ENCODE data around the gene TMEM220.

DNA sequence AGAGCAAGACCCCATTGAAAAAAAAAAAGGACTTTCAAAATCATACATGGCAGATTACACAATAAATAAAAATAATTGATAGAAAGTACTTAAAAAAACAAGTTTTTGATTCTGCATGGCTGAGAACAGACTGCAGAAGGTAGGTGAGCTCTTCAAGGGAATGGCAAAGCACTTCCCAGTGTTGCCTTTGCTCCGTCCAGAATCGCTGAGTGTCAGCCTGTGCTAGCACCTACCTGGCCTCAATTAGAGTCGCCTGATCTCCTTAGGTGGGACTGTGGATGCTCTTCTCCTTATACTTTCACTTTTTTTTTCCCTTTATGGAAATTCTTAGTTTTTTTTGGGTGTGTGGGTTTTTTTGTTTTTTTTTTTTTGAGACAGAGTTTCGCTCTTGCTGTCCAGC, 6.0 kb upstream of the TMEM220 start:
- TF ChIP-seq CBX2 (IDR thresholded peaks at IDR 0.05; ENCODE audit: insufficient read depth, low read length, poor library complexity, severe bottlenecking) (no peak), SNRNP70 (optimal IDR thresholded peaks at IDR 0.05; ENCODE audit: low read depth, low read length) (no peak), BCOR (IDR thresholded peaks at IDR 0.05) (no peak), HNRNPL (IDR thresholded peaks at IDR 0.05; ENCODE audit: low read depth, low read length) (no peak), KDM1A (IDR thresholded peaks at IDR 0.05) (no peak), CREB1 (IDR thresholded peaks at IDR 0.05) (no peak), CREB1 (CRISPR knock-in tag; IDR thresholded peaks at IDR 0.05) (no peak), NR3C1 (CRISPR knock-in tag; IDR thresholded peaks at IDR 0.05) (no peak), HNRNPUL1 (IDR thresholded peaks at IDR 0.05; ENCODE audit: low read length) (no peak), SNIP1 (IDR thresholded peaks at IDR 0.05; ENCODE audit: low read depth) (no peak), ZNF398 (CRISPR knock-in tag; IDR thresholded peaks at IDR 0.05) (no peak), CTCF (IDR thresholded peaks at IDR 0.05 in 2 of 3, conservative IDR thresholded peaks at IDR 0.05 in 1 of 3; ENCODE audit: insufficient read depth in 2 of 3, low read depth in 1 of 3, low read length in 3 of 3) (no peak), POLR2AphosphoS5 (IDR thresholded peaks at IDR 0.05; ENCODE audit: control insufficient read depth, insufficient read depth, low read depth, low read length) (no peak)
- TF ChIP-seq, protein P1, sequence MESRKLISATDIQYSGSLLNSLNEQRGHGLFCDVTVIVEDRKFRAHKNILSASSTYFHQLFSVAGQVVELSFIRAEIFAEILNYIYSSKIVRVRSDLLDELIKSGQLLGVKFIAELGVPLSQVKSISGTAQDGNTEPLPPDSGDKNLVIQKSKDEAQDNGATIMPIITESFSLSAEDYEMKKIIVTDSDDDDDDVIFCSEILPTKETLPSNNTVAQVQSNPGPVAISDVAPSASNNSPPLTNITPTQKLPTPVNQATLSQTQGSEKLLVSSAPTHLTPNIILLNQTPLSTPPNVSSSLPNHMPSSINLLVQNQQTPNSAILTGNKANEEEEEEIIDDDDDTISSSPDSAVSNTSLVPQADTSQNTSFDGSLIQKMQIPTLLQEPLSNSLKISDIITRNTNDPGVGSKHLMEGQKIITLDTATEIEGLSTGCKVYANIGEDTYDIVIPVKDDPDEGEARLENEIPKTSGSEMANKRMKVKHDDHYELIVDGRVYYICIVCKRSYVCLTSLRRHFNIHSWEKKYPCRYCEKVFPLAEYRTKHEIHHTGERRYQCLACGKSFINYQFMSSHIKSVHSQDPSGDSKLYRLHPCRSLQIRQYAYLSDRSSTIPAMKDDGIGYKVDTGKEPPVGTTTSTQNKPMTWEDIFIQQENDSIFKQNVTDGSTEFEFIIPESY (CRISPR knock-in tag; IDR thresholded peaks at IDR 0.05), result no peak
- TF ChIP-seq, protein P2, sequence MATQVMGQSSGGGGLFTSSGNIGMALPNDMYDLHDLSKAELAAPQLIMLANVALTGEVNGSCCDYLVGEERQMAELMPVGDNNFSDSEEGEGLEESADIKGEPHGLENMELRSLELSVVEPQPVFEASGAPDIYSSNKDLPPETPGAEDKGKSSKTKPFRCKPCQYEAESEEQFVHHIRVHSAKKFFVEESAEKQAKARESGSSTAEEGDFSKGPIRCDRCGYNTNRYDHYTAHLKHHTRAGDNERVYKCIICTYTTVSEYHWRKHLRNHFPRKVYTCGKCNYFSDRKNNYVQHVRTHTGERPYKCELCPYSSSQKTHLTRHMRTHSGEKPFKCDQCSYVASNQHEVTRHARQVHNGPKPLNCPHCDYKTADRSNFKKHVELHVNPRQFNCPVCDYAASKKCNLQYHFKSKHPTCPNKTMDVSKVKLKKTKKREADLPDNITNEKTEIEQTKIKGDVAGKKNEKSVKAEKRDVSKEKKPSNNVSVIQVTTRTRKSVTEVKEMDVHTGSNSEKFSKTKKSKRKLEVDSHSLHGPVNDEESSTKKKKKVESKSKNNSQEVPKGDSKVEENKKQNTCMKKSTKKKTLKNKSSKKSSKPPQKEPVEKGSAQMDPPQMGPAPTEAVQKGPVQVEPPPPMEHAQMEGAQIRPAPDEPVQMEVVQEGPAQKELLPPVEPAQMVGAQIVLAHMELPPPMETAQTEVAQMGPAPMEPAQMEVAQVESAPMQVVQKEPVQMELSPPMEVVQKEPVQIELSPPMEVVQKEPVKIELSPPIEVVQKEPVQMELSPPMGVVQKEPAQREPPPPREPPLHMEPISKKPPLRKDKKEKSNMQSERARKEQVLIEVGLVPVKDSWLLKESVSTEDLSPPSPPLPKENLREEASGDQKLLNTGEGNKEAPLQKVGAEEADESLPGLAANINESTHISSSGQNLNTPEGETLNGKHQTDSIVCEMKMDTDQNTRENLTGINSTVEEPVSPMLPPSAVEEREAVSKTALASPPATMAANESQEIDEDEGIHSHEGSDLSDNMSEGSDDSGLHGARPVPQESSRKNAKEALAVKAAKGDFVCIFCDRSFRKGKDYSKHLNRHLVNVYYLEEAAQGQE (IDR thresholded peaks at IDR 0.05; ENCODE audit: borderline replicate concordance), result no peak
- TF ChIP-seq, protein P2 (CRISPR knock-in tag; IDR thresholded peaks at IDR 0.05; ENCODE audit: low read depth), result no peak

Measured in K562 (cell line).